A673 (cell line): ENCODE data around the gene CYP24A1.

Source experiments
- CTCF ChIP-seq: fragments of 300-800, 200-600 bp; sonication (generic); conservative IDR thresholded peaks from 2 replicates; pipeline ENCODE4 v1.5.1; 2017; ENCODE audit warnings: low read depth, mild to moderate bottlenecking, antibody characterized with exemption, low read length, moderate library complexity, mixed read lengths
- EZH2 ChIP-seq: fragments of 200-600 bp; sonication (generic); IDR thresholded peaks from 2 replicates; pipeline ENCODE4 v1.6.1; 2017; ENCODE audit warnings: borderline replicate concordance, low read depth, mild to moderate bottlenecking, mixed read lengths, antibody characterized with exemption, low read length; ENCODE audit not compliant: poor library complexity, severe bottlenecking

DNA sequence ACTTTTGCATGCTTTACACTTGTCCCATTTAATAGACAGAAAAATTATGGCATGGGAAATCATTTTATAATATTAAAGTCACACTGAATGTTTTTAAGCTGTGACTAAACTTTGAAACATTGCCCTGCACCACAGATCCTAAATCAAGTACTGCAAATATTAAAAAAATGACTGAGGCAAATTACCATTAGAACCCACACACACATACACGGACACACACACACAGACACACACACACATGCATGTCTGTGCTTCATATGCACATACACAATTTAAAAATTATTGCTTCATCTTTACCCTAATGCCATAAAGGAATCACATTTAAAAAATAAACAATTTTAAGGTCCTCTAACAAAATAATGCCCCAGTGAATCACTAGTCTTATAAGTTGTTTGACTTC is 19.9 kb downstream of the CYP24A1 start:
- TF ChIP-seq CTCF (no peak), EZH2 (no peak)
